Stimulated activated CD4-positive, alpha-beta T cell treated with anti-CD3 and anti-CD28 coated beads, Interleukin-2, amount 100 ng/mL, for 24 hours (primary cell): ENCODE measurements around the gene PCCA.
"Not testable (repeated sequence)": the region's sequence is repeated elsewhere in the genome, so short reads cannot be mapped to it uniquely, and the experiment has no call there.

ENCODE experiments used
- DNase-seq, 2 donors: peaks; one replicate each; pipeline ENCODE4 v3.0.0-alpha.2; 2020

PCCA gene

GRCh38 chr13:100315522-100315921 lies 226.6 kb downstream of the PCCA start:
- no peak for DNase-seq

GRCh38 chr13:100318473-100318872 lies 229.6 kb downstream of the PCCA start:
- not testable (repeated sequence) for DNase-seq

DNA sequence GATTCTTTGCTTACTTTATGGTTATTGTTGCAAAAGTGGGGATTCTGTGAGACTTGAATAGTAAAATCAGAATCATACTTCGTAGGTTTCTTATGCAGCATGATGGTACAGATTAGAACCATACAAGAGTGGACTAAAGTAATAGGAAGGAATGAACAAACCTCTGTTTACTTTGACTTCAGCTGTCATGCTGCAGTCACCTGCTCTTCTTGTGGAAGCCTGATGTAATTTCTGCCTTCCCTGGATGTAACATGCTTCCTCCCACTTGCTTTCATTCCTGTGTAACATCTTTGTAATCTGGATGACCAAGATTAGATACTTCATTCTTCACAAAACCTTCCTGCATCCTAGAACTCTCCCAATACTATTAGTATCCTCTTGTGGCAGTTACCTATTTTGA lies 235.0 kb downstream of the PCCA start:
- DNase-seq: no peak

GRCh38 chr13:100330662-100331061 lies 241.8 kb downstream of the PCCA start:
- no peak for DNase-seq

DNA sequence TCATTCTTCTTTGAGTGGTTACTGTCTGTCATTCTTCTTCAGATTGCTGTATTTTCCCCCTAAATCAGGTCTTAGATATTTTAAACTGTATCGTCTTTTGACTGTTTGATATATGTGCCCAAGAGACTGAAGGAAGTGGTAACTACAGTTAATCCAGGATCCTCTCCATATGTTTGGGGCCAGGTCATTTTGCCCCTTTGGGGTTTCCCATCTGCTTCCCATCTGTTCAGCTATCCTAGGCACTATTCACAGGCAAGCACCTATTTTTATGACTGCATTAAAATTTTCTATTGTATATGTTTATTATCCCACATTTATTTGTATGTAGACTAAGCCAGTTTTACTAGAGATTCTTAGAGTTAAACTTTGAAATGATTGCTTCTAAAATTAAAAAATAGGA lies 244.2 kb downstream of the PCCA start:
- no peak for DNase-seq

GRCh38 chr13:100334214-100334613 lies 245.3 kb downstream of the PCCA start:
- DNase-seq: no peak

DNA sequence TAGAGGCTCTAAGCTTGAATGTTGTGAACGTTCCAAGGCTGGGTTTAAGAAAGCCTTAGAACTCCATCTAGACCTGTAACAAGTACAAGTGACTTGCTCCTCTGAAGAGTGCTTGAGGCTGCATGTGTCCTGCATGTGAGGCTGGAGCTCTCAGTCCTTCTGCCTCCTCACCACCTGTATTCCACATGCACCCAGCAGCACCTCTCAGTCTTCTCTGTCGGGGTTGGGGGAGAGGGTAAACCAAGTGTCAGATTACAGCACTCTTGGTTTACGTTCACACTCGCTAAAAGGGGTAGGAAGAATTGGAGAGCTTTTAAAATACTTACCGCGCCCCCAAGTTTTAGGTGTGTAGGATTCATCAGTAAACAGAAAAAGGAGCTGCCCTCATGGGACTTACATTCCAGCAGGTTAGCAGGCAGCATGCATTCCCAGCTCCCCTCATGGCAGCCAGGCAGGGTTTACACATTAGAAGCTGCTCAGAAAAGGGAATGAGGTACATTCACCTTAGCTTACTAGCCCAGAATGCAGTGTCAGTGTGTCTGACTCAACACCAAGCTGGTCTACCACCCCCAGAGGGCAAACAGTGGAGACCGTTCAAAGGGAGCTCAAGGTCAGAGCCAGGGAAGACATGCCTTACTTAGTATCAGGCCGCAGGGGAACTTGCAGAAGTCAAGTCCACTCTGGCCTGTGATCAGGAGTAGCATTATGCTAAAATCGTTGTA lies 248.1 kb downstream of the PCCA start:
- DNase-seq: no peak

DNA sequence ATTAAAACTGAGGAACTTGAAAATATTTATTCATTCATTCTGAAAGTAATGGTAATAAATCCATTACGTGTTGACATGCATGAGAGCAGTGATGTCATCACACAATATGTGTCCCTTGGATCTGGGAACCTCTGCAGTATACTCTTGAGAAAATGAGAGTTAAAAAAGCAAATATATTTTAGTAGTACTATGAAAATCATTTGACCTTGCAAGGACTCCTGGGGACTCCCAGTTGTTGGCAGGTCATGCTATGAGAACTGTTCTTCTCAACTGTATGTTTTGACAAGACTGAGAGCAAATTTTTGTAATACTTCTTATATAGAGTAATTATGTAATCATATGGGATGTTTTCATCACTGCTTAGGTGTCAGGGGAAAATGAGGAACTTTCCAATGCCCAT lies 249.4 kb downstream of the PCCA start:
- no peak for DNase-seq

GRCh38 chr13:100339411-100339940 lies 250.6 kb downstream of the PCCA start:
- DNase-seq: no peak

- no peak for DNase-seq
Observed at GRCh38 chr13:100340865-100341264, 252.0 kb downstream of the PCCA start.

- DNase-seq: no peak
Observed at GRCh38 chr13:100341327-100341726, 252.4 kb downstream of the PCCA start.

DNA sequence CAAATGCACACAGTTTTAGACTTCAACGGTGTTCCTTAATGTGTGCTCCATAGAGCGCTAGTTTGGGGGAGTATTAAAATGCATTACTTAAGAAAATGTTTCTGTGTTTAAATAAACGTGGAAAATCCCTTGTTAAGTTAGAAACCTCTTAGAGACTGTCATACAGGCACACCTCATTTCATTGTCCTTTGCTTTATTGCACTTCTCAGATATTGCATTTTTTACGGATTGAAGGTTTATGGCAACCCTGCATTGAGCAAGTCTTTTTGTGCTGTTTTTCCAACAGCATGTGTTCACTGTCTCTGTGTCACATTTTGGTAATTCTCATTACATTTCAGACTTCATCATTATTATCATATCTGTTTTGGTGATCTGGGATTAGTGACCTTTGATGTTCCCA lies 255.7 kb downstream of the PCCA start:
- DNase-seq: no peak

DNA sequence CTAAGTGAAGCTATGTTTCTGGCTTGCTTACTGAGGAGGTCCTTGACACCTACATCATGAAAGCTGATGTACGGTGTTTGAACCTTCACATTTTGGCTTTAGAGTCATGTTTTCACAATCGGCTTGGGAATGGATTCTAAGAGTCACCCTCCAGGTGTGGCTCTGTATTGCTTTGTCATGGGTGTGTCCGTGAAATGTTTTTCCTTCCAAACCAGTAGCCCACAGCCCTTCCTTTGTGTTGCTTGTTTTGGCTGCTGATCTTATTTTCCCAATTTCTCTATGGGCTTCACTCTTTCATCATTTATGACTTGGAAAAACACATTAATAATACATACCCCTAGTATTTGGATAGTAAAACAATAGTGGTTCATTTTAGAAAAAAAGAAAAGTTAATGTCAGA lies 259.1 kb downstream of the PCCA start:
- no peak for DNase-seq

DNA sequence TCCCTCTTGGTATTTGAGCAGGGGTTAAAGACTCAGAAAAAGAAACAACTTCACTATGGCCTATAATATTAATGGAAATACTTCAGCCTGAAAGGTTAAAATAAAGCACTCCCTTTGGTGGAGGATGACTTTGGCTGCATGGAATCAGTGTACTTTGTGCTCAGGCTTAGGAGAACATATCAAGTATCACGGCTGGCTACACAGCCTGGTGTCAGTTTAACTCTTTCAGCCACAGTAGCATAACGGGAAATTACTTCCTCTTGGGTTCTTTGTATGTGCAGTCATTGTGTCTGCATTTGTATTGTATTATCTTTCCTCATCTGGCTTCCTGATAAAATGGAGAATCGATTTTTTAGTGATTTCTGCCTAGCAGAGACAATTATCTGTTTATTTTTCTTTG lies 260.7 kb downstream of the PCCA start:
- no peak for DNase-seq

- no peak for DNase-seq
Observed at GRCh38 chr13:100350601-100351000, 261.7 kb downstream of the PCCA start.

DNA sequence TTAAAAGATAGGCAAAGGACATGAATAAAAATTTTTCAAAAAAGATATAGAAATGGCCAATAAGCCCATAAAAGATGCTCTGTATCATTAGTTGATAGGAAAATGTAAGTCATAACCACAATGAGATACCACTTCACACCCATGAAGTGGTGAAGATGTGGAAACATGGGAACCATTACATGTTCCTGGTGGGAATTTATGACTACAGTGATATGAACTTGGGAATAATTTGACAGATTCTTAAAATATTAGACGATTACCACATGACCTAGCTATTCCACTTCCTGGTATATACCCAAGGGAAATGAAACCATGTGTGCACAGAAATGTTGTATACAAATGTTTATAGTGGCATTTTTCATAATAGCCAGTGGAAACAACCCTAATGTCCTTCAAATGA lies 267.5 kb downstream of the PCCA start:
- no peak for DNase-seq

- no peak for DNase-seq
Observed at GRCh38 chr13:100356889-100357288, 268.0 kb downstream of the PCCA start.

- DNase-seq: no peak
Observed at GRCh38 chr13:100357764-100358163, 268.9 kb downstream of the PCCA start.

DNA sequence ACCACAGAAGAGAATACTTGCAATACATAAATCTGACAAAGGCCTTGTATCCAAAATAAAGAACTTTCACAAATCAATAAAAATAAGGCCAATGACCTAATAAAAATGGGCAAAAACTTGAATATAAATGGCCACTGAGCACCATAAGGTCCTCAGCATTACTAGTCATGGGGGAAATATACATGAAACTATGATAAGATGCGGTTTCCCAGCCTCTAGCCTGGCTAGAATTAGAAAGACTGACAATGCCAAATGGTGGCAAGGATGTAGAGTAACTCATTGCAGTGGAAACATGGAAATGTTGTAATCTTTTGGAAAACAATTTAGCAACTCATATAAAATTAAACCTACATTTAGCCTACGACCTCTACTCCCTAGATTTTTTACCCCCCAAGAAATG lies 272.6 kb downstream of the PCCA start:
- DNase-seq: no peak

GRCh38 chr13:100362371-100362770 lies 273.5 kb downstream of the PCCA start:
- DNase-seq: no peak

DNA sequence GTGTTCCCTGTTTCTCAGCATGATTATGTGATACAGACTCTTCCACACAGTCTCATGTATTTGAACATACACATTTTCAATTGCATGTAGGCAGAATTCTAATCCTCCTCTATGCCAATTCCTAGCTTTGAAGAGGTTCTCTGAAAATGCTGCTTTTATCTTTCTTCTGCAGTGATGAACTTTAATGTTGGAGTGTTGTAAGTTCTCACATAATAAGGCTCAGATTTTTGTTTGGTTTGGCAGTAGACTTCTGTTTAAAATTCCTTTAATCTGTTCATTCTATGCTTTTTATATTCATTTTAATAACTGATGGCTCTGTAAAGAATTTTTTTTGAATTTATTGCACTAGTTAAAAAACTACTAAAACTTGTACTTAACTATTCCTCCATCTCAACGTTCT lies 273.9 kb downstream of the PCCA start:
- DNase-seq: no peak

- no peak for DNase-seq
Observed at GRCh38 chr13:100363285-100363711, 274.4 kb downstream of the PCCA start.

DNA sequence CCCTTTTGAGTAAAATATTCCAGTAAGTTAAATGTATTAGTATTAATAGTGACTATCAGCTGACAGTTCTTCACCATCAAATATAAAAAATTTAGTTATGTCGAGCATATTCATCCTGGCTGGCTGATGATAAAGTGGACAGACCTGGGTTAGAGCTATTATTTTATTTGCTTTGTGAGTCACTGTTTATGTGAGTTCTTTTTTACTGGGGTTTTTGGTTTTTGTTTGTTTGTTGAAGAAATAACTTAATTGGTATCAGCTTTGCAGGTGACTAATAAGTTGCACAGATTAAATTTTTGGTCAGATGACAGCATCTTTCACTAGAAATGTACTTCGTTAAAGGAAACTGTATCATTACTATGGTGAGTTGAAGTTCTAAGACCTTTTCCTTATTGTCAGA lies 275.0 kb downstream of the PCCA start:
- DNase-seq: no peak

DNA sequence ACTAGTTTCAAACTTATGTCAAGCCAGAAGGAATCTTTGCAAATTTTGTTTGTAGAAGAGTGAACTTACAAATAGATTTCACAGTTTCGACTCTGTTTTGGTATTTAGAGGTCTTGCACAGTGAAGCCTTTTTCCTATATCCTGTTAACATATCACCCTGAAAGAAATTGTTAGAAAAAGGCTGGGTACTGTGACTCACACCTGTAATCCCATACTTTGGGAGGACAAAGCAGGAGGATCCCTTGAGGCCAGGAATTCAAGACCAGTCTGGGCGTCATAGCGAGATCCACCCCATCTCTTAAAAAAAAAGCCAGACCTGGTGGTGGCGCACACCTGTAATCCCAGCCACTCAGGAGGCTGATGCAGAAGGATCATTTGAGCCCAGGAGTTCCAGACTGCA lies 275.7 kb downstream of the PCCA start:
- DNase-seq: no peak

DNA sequence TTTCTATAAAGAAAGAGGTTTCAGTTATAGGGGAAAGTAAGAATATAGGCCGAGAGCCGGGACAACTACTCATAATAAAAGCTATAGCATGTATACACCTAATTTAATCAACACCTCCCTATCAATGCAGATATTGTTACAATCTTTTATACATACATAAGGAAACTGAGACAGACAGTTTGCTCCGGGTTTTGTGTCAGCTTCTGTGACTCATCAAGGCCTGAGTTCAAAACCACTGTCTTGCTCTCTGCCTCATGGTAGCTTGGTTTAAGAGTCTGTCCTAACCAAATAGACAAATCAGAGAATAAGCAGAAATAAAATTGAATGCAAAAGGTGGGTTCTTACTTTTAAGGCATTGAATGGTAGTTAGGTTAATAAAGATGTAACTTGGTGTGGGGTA lies 276.8 kb downstream of the PCCA start:
- DNase-seq: no peak
